ENCODE measurements around the gene ZNF138. TPM values are rescaled to one million over a fixed set of nuclear protein-coding genes. Genes with fewer than 3 reads are reported as not detected.
A peak's percentile ranks its signal among the peaks of the same experiment; 100 is the strongest.

The ZNF138 gene
- total RNA-seq, 1 donor from 2014 or later, result 14.7 TPM

DNA sequence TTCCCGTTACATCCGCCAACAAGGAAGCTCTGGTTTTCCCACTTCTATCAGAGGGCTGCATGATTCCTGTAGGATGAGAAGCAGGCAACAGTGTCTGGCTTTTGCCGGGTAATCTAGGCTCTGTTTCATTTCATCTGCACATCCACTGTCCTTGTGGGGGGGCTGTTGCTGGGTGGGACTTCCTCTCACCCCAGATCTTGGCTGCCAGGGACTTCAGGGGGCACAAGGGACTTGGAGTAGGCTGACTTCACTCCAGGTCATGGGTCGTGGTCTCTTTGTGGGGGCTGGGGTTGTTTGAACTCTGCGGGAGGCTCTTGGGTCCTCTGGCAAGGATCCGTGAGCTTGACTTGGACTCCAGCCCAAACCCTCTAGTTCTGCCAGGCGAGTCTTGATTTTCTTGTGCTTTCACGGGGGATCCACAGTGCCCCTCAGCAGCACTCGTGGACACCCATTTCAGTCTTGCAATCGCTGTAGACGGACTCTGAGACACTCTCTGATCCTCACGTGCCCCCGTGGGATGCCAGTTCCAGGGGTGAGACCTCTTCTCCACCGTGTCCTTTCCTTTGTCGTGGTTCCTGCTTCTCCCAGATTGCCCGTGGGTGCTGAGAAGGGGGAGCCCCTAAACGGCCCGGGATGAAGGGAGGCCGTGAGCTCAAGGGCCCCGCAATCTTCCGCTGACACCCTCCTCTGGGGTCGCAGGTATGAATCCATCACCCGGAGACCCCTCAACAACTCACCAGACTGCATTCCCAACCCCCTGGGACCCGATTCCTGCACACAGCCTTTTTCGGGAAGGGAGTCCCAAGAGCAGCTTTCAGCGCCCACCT lies 87.4 kb downstream of the ZNF138 start:
- no peak for TF ChIP-seq CTCF (IDR thresholded peaks at IDR 0.05; ENCODE audit: unreplicated experiment)
- H3K36me3 Mint-ChIP-seq (ENCODE audit: low read depth, unreplicated experiment), result peaks cover 16% of the 10 kb centered on the region
- DNase-seq (ENCODE audit: low spot score), result no peak
- H3K4me1 Mint-ChIP-seq (ENCODE audit: unreplicated experiment), result peaks cover 6% of the 10 kb centered on the region
- H3K27me3 Mint-ChIP-seq (ENCODE audit: unreplicated experiment), result peaks cover 21% of the 10 kb centered on the region
- H3K4me3 Mint-ChIP-seq (ENCODE audit: unreplicated experiment), result no peak overlapping the region
- peaks cover 13% of the 10 kb centered on the region for H3K9me3 Mint-ChIP-seq (ENCODE audit: unreplicated experiment)
- no peak overlapping the region for H3K27ac Mint-ChIP-seq (ENCODE audit: unreplicated experiment)

GRCh38 chr7:64882341-64883112 lies 88.3 kb downstream of the ZNF138 start:
- peaks cover 6% of the 10 kb centered on the region for H3K4me1 Mint-ChIP-seq (ENCODE audit: unreplicated experiment)
- H3K4me3 Mint-ChIP-seq (ENCODE audit: unreplicated experiment), result peak overlapping the region; percentile 59
- H3K27ac Mint-ChIP-seq (ENCODE audit: unreplicated experiment), result no peak overlapping the region
- peaks cover 25% of the 10 kb centered on the region for H3K27me3 Mint-ChIP-seq (ENCODE audit: unreplicated experiment)
- no peak for TF ChIP-seq CTCF (IDR thresholded peaks at IDR 0.05; ENCODE audit: unreplicated experiment)
- peak; percentile 29 for DNase-seq (ENCODE audit: low spot score)
- peaks cover 13% of the 10 kb centered on the region for H3K9me3 Mint-ChIP-seq (ENCODE audit: unreplicated experiment)
- peaks cover 16% of the 10 kb centered on the region for H3K36me3 Mint-ChIP-seq (ENCODE audit: low read depth, unreplicated experiment)

Other genes starting within 250 kb of the ZNF138 start
- gene ZNF680, start 231.4 kb upstream of the ZNF138 start, total RNA-seq (ENCODE audit: unreplicated experiment), result 17.8 TPM
- gene ZNF107, start 128.3 kb upstream of the ZNF138 start, total RNA-seq (ENCODE audit: unreplicated experiment), result 10.4 TPM
- 9.3 TPM for gene ZNF273, start 108.8 kb downstream of the ZNF138 start, total RNA-seq (ENCODE audit: unreplicated experiment)
- 42.0 TPM for gene ZNF117, start 196.6 kb downstream of the ZNF138 start, total RNA-seq (ENCODE audit: unreplicated experiment)
- 58.4 TPM for gene ERV3-1, start 212.3 kb downstream of the ZNF138 start, total RNA-seq (ENCODE audit: unreplicated experiment)